Omental fat pad (tissue), 4 donors: Measurements from ENCODE around the gene MYOM3. TPM values are rescaled to one million over a fixed set of nuclear protein-coding genes. Genes with fewer than 3 reads are reported as not detected.

ENCODE experiments used
- ATAC-seq: fragments of 150-250 bp; one replicate; pipeline ENCODE4 v1.9.1; 2016; ENCODE audit warnings: mild to moderate bottlenecking, moderate library complexity; ENCODE audit not compliant: low FRiP score
- DNase-seq: peaks from one replicate; pipeline ENCODE4 v3.0.0-alpha.2; 2019; ENCODE audit warnings: low spot score
- CTCF ChIP-seq, 3 donors: fragments of 450-650 bp; IDR thresholded peaks; one replicate each; pipeline ENCODE4 v1.5.1; 2016 to 2017; ENCODE audit warnings: antibody characterized with exemption in 3 of 3, mild to moderate bottlenecking in 3 of 3, moderate library complexity in 2 of 3
- total RNA-seq, 4 donors: library from RNA; depleted of rRNA; stranded (reverse); fragments of >200 nt; gene quantifications; one replicate each; pipeline ENCODE4 v1.1.0, GENCODE V29; 2016

The MYOM3 gene
- total RNA-seq, 4 donors from 2014 or later: 0.13 to 0.79 (median 0.32) TPM

GRCh38 chr1:24117132-24117531 is 5.2 kb upstream of the MYOM3 start:
- TF ChIP-seq CTCF (IDR thresholded peaks at IDR 0.05): no peak
- no peak for DNase-seq
- ATAC-seq: no peak

- ATAC-seq (no peak), DNase-seq (no peak)
Measured at GRCh38 chr1:24114753-24115152, 2.8 kb upstream of the MYOM3 start.

GRCh38 chr1:24113641-24114033 is 1.7 kb upstream of the MYOM3 start:
- ATAC-seq (no peak), DNase-seq (no peak)
- TF ChIP-seq CTCF (IDR thresholded peaks at IDR 0.05): no peak

More at GRCh38 chr1:24114753-24115152, 2.8 kb upstream of the MYOM3 start:
- no peak for TF ChIP-seq CTCF (IDR thresholded peaks at IDR 0.05)

- DNase-seq (no peak), ATAC-seq (no peak)
- TF ChIP-seq CTCF (IDR thresholded peaks at IDR 0.05): no peak
Measured at GRCh38 chr1:24111262-24111995, 506 bp downstream of the MYOM3 start.

GRCh38 chr1:24110642-24111261 is 1.2 kb downstream of the MYOM3 start:
- no peak for DNase-seq
- no peak for TF ChIP-seq CTCF (IDR thresholded peaks at IDR 0.05)
- no peak for ATAC-seq

GRCh38 chr1:24109686-24110475 is 2.1 kb downstream of the MYOM3 start:
- ATAC-seq: no peak
- TF ChIP-seq CTCF (IDR thresholded peaks at IDR 0.05): no peak
- no peak for DNase-seq
